Measurements from ENCODE around the gene FAM186B.

GRCh38 chr12:49635656-49636055 lies 30.2 kb upstream of the FAM186B start:
- TF ChIP-seq CTCF (IDR thresholded peaks at IDR 0.05) (no peak), EZH2phosphoT487 (IDR thresholded peaks at IDR 0.05) (no peak), EZH2 (IDR thresholded peaks at IDR 0.05) (no peak)
